HepG2 (cell line): ENCODE results near the gene ZNF526. TPM values are rescaled to one million over a fixed set of nuclear protein-coding genes. Genes with fewer than 3 reads are reported as not detected.

Experiments used
- HDAC6 ChIP-seq: fragments of 200-600 bp; sonication (generic); IDR thresholded peaks from 2 replicates; pipeline ENCODE4 v1.7.0; 2017; ENCODE audit warnings: mild to moderate bottlenecking, antibody characterized with exemption, low read length, low read depth
- ISX ChIP-seq: sonication (generic); formaldehyde crosslinking; conservative IDR thresholded peaks from 2 replicates; pipeline ENCODE4 v1.5.0; 2020; ENCODE audit warnings: missing genetic modification reagents
- KMT2B ChIP-seq: IDR thresholded peaks from 2 replicates; pipeline ENCODE4 v1.6.1; 2016; ENCODE audit warnings: missing genetic modification reagents, missing compliant biosample characterization
- SMAD3 ChIP-seq: sonication (generic); formaldehyde crosslinking; IDR thresholded peaks from 2 replicates; pipeline ENCODE4 v1.4.0; 2020; ENCODE audit warnings: missing genetic modification reagents
- SUZ12 ChIP-seq: fragments of 150-350 bp; IDR thresholded peaks from 2 replicates; pipeline ENCODE4 v1.6.1; 2014; ENCODE audit warnings: low read depth, low read length
- SYNCRIP ChIP-seq: fragments of 200-400 bp; formaldehyde crosslinking; IDR thresholded peaks from 2 replicates; pipeline ENCODE4 v1.6.1; 2018; ENCODE audit warnings: mild to moderate bottlenecking, low read depth, low read length; ENCODE audit not compliant: insufficient read depth
- ZNF501 ChIP-seq: sonication (generic); formaldehyde crosslinking; IDR thresholded peaks from 2 replicates; pipeline ENCODE4 v1.5.1; 2020; ENCODE audit warnings: mild to moderate bottlenecking, moderate library complexity, missing genetic modification reagents
- polyA plus RNA-seq, 8 experiments: library from polyadenylated mRNA; depleted of rRNA in 3 of 8; stranded (reverse) in 7 of 8; unstranded in 1 of 8; fragments of >200 nt; fragmentation: Illumina TruSeq in 4 of 8; extraction: Trizol in 4 of 8; gene quantifications; 2 replicates each; pipeline versions ENCODE4 v1.2.1 to v1.2.3, GENCODE V29; 2011 to 2016; ENCODE audit warnings: low read depth in 4 of 8, missing spikeins in 1 of 8, mixed read lengths in 1 of 8; ENCODE audit not compliant: insufficient read depth in 1 of 8
- total RNA-seq, 5 experiments: library from RNA; depleted of rRNA; stranded (reverse); fragments of >200 nt; fragmentation: Illumina TruSeq; extraction: Trizol; gene quantifications; 2 replicates each; pipeline ENCODE4 v1.2.3, GENCODE V29; 2016; ENCODE audit warnings: low read depth in 1 of 5
- TF ChIP-seq, protein P1 (sequence below): sonication (generic); formaldehyde crosslinking; conservative IDR thresholded peaks from 2 replicates; pipeline ENCODE4 v1.4.0; 2020; ENCODE audit warnings: missing genetic modification reagents
- TF ChIP-seq, protein P2 (sequence below): sonication (generic); formaldehyde crosslinking; IDR thresholded peaks from 2 replicates; pipeline ENCODE4 v1.9.0; 2021; ENCODE audit warnings: missing genetic modification reagents, mild to moderate bottlenecking, borderline replicate concordance
- TF ChIP-seq, protein P3 (sequence below): sonication (generic); formaldehyde crosslinking; IDR thresholded peaks from 2 replicates; pipeline ENCODE4 v1.8.1; 2022; ENCODE audit warnings: low read depth, mild to moderate bottlenecking, missing genetic modification reagents
- TF ChIP-seq, protein P4 (sequence below): sonication (generic); formaldehyde crosslinking; IDR thresholded peaks from 2 replicates; pipeline ENCODE4 v1.5.0; 2020; ENCODE audit warnings: missing genetic modification reagents
- TF ChIP-seq, protein P5 (sequence below): sonication (generic); formaldehyde crosslinking; conservative IDR thresholded peaks from 2 replicates; pipeline ENCODE4 v1.4.0; 2020; ENCODE audit warnings: missing genetic modification reagents
- TF ChIP-seq, protein P6 (sequence below): sonication (generic); formaldehyde crosslinking; IDR thresholded peaks from 2 replicates; pipeline ENCODE4 v1.4.0; 2020; ENCODE audit warnings: missing genetic modification reagents
- TF ChIP-seq, protein P7 (sequence below): sonication (generic); formaldehyde crosslinking; conservative IDR thresholded peaks from 2 replicates; pipeline ENCODE4 v1.8.1; 2023; ENCODE audit warnings: missing genetic modification reagents

ZNF526 gene
- total and polyA plus RNA-seq, 2 of the 13 experiments (the other 11 are each of a cell fraction or from before 2014, with no cell fraction given): 3.3 to 8.4 TPM

DNA sequence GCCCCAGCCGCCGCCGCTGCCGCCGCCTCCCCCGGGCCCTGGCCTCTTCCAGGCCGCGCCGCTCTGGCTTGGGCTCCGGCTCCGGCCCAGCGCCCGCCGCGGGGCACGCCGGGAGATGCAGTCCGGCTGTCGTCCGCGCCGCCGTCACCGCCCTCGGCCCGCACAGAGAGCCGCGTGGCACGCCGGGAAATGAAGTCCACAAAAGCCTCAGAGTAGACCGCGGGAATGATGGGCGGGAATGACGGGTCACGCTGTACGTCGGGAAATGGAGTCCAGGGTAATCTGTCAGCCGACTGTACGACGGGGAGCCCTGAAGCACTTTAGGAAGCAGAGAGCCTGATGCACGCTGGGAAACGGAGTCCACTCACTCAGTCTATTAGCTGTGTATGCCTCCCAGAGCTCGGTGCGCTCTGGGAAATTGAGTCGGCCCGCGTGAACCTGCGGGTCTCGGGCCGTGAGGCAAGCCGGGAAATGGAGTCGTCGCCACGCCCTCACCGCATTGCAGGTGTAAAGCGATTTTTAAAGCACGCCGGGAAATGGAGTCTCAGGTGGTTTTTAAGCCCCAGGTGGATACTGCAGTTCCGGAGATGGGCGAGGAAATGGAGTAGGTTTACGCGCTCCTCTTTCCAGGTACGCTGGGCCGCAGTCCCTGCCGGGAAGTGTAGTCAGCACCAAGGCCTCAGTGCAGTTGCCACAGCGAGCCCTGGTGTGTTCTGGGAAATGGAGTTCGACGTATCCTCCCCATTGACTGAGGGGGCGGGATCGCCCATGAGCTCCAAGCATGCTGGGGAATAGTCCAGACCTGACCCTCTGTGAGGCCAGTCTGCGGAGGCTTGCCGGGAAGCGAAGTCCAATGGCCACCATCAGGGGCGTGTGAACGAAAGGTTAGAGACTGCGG is 22.6 kb downstream of the ZNF526 start, which contains the start of gene GSK3A (continued):
- TF ChIP-seq, protein P1, sequence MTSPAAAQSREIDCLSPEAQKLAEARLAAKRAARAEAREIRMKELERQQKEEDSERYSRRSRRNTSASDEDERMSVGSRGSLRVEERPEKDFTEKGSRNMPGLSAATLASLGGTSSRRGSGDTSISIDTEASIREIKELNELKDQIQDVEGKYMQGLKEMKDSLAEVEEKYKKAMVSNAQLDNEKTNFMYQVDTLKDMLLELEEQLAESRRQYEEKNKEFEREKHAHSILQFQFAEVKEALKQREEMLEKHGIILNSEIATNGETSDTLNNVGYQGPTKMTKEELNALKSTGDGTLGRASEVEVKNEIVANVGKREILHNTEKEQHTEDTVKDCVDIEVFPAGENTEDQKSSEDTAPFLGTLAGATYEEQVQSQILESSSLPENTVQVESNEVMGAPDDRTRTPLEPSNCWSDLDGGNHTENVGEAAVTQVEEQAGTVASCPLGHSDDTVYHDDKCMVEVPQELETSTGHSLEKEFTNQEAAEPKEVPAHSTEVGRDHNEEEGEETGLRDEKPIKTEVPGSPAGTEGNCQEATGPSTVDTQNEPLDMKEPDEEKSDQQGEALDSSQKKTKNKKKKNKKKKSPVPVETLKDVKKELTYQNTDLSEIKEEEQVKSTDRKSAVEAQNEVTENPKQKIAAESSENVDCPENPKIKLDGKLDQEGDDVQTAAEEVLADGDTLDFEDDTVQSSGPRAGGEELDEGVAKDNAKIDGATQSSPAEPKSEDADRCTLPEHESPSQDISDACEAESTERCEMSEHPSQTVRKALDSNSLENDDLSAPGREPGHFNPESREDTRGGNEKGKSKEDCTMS (CRISPR knock-in tag): no peak
- TF ChIP-seq, protein P2, sequence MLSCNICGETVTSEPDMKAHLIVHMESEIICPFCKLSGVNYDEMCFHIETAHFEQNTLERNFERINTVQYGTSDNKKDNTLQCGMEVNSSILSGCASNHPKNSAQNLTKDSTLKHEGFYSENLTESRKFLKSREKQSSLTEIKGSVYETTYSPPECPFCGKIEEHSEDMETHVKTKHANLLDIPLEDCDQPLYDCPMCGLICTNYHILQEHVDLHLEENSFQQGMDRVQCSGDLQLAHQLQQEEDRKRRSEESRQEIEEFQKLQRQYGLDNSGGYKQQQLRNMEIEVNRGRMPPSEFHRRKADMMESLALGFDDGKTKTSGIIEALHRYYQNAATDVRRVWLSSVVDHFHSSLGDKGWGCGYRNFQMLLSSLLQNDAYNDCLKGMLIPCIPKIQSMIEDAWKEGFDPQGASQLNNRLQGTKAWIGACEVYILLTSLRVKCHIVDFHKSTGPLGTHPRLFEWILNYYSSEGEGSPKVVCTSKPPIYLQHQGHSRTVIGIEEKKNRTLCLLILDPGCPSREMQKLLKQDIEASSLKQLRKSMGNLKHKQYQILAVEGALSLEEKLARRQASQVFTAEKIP (CRISPR knock-in tag): no peak
- peak; percentile 82 for TF ChIP-seq SUZ12
- no peak for TF ChIP-seq HDAC6
- TF ChIP-seq, protein P3, sequence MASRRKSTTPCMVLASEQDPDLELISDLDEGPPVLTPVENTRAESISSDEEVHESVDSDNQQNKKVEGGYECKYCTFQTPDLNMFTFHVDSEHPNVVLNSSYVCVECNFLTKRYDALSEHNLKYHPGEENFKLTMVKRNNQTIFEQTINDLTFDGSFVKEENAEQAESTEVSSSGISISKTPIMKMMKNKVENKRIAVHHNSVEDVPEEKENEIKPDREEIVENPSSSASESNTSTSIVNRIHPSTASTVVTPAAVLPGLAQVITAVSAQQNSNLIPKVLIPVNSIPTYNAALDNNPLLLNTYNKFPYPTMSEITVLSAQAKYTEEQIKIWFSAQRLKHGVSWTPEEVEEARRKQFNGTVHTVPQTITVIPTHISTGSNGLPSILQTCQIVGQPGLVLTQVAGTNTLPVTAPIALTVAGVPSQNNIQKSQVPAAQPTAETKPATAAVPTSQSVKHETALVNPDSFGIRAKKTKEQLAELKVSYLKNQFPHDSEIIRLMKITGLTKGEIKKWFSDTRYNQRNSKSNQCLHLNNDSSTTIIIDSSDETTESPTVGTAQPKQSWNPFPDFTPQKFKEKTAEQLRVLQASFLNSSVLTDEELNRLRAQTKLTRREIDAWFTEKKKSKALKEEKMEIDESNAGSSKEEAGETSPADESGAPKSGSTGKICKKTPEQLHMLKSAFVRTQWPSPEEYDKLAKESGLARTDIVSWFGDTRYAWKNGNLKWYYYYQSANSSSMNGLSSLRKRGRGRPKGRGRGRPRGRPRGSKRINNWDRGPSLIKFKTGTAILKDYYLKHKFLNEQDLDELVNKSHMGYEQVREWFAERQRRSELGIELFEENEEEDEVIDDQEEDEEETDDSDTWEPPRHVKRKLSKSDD: no peak
- peak; percentile 20; the same call in 1 of the 2 replicates for TF ChIP-seq SMAD3 (CRISPR knock-in tag)
- peak; percentile 93 for TF ChIP-seq ZNF501 (CRISPR knock-in tag)
- TF ChIP-seq, protein P4, sequence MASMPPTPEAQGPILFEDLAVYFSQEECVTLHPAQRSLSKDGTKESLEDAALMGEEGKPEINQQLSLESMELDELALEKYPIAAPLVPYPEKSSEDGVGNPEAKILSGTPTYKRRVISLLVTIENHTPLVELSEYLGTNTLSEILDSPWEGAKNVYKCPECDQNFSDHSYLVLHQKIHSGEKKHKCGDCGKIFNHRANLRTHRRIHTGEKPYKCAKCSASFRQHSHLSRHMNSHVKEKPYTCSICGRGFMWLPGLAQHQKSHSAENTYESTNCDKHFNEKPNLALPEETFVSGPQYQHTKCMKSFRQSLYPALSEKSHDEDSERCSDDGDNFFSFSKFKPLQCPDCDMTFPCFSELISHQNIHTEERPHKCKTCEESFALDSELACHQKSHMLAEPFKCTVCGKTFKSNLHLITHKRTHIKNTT (CRISPR knock-in tag): peak; percentile 78; the same call in 1 of the 2 replicates
- no peak for TF ChIP-seq SYNCRIP
- TF ChIP-seq, protein P5, sequence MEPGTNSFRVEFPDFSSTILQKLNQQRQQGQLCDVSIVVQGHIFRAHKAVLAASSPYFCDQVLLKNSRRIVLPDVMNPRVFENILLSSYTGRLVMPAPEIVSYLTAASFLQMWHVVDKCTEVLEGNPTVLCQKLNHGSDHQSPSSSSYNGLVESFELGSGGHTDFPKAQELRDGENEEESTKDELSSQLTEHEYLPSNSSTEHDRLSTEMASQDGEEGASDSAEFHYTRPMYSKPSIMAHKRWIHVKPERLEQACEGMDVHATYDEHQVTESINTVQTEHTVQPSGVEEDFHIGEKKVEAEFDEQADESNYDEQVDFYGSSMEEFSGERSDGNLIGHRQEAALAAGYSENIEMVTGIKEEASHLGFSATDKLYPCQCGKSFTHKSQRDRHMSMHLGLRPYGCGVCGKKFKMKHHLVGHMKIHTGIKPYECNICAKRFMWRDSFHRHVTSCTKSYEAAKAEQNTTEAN (CRISPR knock-in tag): 0 out of 2 replicates have a peak, but pooled peaks have one; percentile 48
- TF ChIP-seq, protein P6, sequence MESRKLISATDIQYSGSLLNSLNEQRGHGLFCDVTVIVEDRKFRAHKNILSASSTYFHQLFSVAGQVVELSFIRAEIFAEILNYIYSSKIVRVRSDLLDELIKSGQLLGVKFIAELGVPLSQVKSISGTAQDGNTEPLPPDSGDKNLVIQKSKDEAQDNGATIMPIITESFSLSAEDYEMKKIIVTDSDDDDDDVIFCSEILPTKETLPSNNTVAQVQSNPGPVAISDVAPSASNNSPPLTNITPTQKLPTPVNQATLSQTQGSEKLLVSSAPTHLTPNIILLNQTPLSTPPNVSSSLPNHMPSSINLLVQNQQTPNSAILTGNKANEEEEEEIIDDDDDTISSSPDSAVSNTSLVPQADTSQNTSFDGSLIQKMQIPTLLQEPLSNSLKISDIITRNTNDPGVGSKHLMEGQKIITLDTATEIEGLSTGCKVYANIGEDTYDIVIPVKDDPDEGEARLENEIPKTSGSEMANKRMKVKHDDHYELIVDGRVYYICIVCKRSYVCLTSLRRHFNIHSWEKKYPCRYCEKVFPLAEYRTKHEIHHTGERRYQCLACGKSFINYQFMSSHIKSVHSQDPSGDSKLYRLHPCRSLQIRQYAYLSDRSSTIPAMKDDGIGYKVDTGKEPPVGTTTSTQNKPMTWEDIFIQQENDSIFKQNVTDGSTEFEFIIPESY (CRISPR knock-in tag): no peak
- TF ChIP-seq, protein P7, sequence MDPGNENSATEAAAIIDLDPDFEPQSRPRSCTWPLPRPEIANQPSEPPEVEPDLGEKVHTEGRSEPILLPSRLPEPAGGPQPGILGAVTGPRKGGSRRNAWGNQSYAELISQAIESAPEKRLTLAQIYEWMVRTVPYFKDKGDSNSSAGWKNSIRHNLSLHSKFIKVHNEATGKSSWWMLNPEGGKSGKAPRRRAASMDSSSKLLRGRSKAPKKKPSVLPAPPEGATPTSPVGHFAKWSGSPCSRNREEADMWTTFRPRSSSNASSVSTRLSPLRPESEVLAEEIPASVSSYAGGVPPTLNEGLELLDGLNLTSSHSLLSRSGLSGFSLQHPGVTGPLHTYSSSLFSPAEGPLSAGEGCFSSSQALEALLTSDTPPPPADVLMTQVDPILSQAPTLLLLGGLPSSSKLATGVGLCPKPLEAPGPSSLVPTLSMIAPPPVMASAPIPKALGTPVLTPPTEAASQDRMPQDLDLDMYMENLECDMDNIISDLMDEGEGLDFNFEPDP (CRISPR knock-in tag): no peak
- no peak; the same call in 1 of the 2 replicates for TF ChIP-seq KMT2B (CRISPR knock-in tag)
- no peak for TF ChIP-seq ISX (CRISPR knock-in tag)
